OCI-LY7 (cell line): ENCODE data around the gene ACKR2. TPM values are rescaled to one million over a fixed set of nuclear protein-coding genes. Genes with fewer than 3 reads are reported as not detected.
"Not testable (repeated sequence)": the region's sequence is repeated elsewhere in the genome, so short reads cannot be mapped to it uniquely, and the experiment has no call there.

ENCODE experiments used
- BruUV-seq: library from RNA; stranded (reverse); fragments of 400-500 nt; replicated peaks from 2 replicates; lab custom pipeline; 2021; lab: Mats Ljungman, UMichigan
- CTCF ChIA-PET: fragments of 300-600 bp; sonication (Branson Sonifier 250); formaldehyde crosslinking; loops from one replicate; lab custom pipeline; 2022; ENCODE audit warnings: antibody characterized with exemption; ENCODE audit not compliant: unreplicated experiment; lab: Charles Lee
- POLR2A ChIA-PET: fragments of 300-600 bp; sonication (Branson Sonifier 250); formaldehyde crosslinking; loops from one replicate; lab custom pipeline; 2022; ENCODE audit warnings: antibody characterized with exemption; lab: Charles Lee
- DNase-seq: peaks from one replicate; pipeline ENCODE4 v3.0.0-alpha.2; 2015; ENCODE audit warnings: low spot score
- H2AFZ ChIP-seq: fragments of 200-600 bp; sonication (generic), shearing (Covaris generic); 2 replicates; pipeline ENCODE4 v1.6.1; 2014; ENCODE audit warnings: mild to moderate bottlenecking, antibody characterized with exemption, low read length, moderate library complexity
- H3K27ac ChIP-seq: fragments of 200-600 bp; sonication (generic); 2 replicates; pipeline ENCODE4 v1.5.1; 2014; ENCODE audit warnings: mixed run types, low read depth, mild to moderate bottlenecking, moderate library complexity, low read length, inconsistent platforms; ENCODE audit not compliant: poor library complexity, severe bottlenecking
- H3K36me3 ChIP-seq: fragments of 200-600 bp; sonication (generic); 2 replicates; pipeline ENCODE4 v1.6.1; 2014; ENCODE audit warnings: mild to moderate bottlenecking, antibody characterized with exemption, low read length, moderate library complexity, mixed read lengths; ENCODE audit not compliant: insufficient read depth
- H3K4me1 ChIP-seq: fragments of 200-600 bp; sonication (generic); 2 replicates; pipeline ENCODE4 v1.5.1; 2014; ENCODE audit warnings: mild to moderate bottlenecking, low read length; ENCODE audit not compliant: insufficient read depth, poor library complexity, severe bottlenecking
- H3K4me2 ChIP-seq: fragments of 200-600 bp; sonication (generic); 2 replicates; pipeline ENCODE4 v1.6.1; 2014; ENCODE audit warnings: mild to moderate bottlenecking, low read length
- H3K4me3 ChIP-seq: fragments of 200-600 bp; sonication (generic); 2 replicates; pipeline ENCODE4 v1.5.1; 2014; ENCODE audit warnings: mild to moderate bottlenecking, low read depth, low read length; ENCODE audit not compliant: poor library complexity, severe bottlenecking
- H3K79me2 ChIP-seq: fragments of 200-600 bp; sonication (generic); 2 replicates; pipeline ENCODE4 v1.6.1; 2016; ENCODE audit warnings: low read depth, mild to moderate bottlenecking, low read length, moderate library complexity, mixed read lengths; ENCODE audit not compliant: insufficient read depth
- H3K9me2 ChIP-seq: fragments of 200-600 bp; sonication (generic); 2 replicates; pipeline ENCODE4 v1.6.1; 2016; ENCODE audit warnings: mild to moderate bottlenecking, low read length, mixed read lengths; ENCODE audit not compliant: insufficient read depth
- H3K9me3 ChIP-seq: fragments of 200-600 bp; sonication (generic); 2 replicates; pipeline ENCODE4 v1.6.1; 2014; ENCODE audit warnings: mild to moderate bottlenecking, mixed run types, low read length, mixed read lengths
- H4K20me1 ChIP-seq: fragments of 200-600 bp; sonication (generic); 2 replicates; pipeline ENCODE4 v1.6.1; 2014; ENCODE audit warnings: mild to moderate bottlenecking, antibody characterized with exemption, low read length, moderate library complexity, mixed read lengths; ENCODE audit not compliant: insufficient read depth
- CTCF ChIP-seq: fragments of 200-600 bp; sonication (generic); conservative IDR thresholded peaks from 2 replicates; pipeline ENCODE4 v1.5.1; 2014; ENCODE audit warnings: mild to moderate bottlenecking, antibody characterized with exemption, low read length, moderate library complexity, mixed read lengths
- EZH2phosphoT487 ChIP-seq: fragments of 200-600 bp; sonication (generic); IDR thresholded peaks from 2 replicates; pipeline ENCODE4 v1.6.1; 2018; ENCODE audit warnings: low read depth, borderline replicate concordance, mild to moderate bottlenecking, mixed run types, antibody characterized with exemption, low read length, moderate library complexity, mixed read lengths
- intact Hi-C: fragments of 100-400 bp; cut with micrococcal nuclease; formaldehyde crosslinking; loops from one replicate; pipeline ENCODE4 v1.10.0; 2022; ENCODE audit not compliant: unreplicated experiment
- total RNA-seq, 2 experiments: library from RNA; depleted of rRNA in 1 of 2; stranded (reverse); fragments of >200 nt in 1 of 2; shearing (Covaris generic) in 1 of 2; gene quantifications; 2 replicates each; pipeline ENCODE4 v1.2.3, GENCODE V29; 2014 to 2022

ACKR2 gene
- total RNA-seq, 2 experiments from 2014 or later: 2.9 TPM; not detected in 1

GRCh38 chr3:42880601-42881451 is 71.6 kb downstream of the ACKR2 start:
- Histone ChIP-seq H3K4me3 (peak overlapping the region; percentile 68), H3K27ac (no peak overlapping the region), H3K9me3 (no peaks in the 10 kb centered on the region), H2AFZ (peak overlapping the region; percentile 90), H3K4me1 (peaks cover 11% of the 10 kb centered on the region), H3K79me2 (no peaks in the 10 kb centered on the region), H3K36me3 (no peaks in the 10 kb centered on the region), H4K20me1 (no peaks in the 10 kb centered on the region), H3K4me2 (peak overlapping the region; percentile 68), H3K9me2 (no peaks in the 10 kb centered on the region)
- ChIA-PET POLR2A (interaction anchor here (1.0 kb wide), 1 partner anchor 50 kb away, joined by 3 read pairs; no protein-coding TSS in a partner anchor), CTCF (interaction anchor here (0.9 to 1.3 kb wide), 2 partner anchors 49 to 101 kb away, joined by 5 to 10 read pairs; no protein-coding TSS in a partner anchor)
- intact Hi-C loops: loop anchor here (1.0 kb wide), 2 partner anchors 50 to 100 kb away; no protein-coding TSS in a partner anchor
- TF ChIP-seq EZH2phosphoT487: no peak
- peak; percentile 79 for TF ChIP-seq CTCF
- DNase-seq: peak; percentile 92
- no TSS peak for BruUV-seq

GRCh38 chr3:42883251-42883930 is 74.1 kb downstream of the ACKR2 start:
- H3K36me3 ChIP-seq, H3K9me3 ChIP-seq, H4K20me1 ChIP-seq, DNase-seq, H3K4me3 ChIP-seq, CTCF ChIA-PET, BruUV-seq, H3K27ac ChIP-seq, H2AFZ ChIP-seq, intact Hi-C loops, H3K9me2 ChIP-seq, H3K79me2 ChIP-seq, H3K4me2 ChIP-seq: not testable (repeated sequence)
- H3K4me1 ChIP-seq: peaks cover 11% of the 10 kb centered on the region
- POLR2A ChIA-PET: interaction anchor here (1.0 kb wide), 1 partner anchor 100 kb away, joined by 3 read pairs; no protein-coding TSS in a partner anchor

GRCh38 chr3:42884324-42884723 is 75.1 kb downstream of the ACKR2 start:
- H3K4me3 ChIP-seq: no peak overlapping the region
- TF ChIP-seq EZH2phosphoT487 (no peak), CTCF (no peak)
- POLR2A ChIA-PET: no interaction called here
- no peak overlapping the region for H3K27ac ChIP-seq
- no peak overlapping the region for H2AFZ ChIP-seq
- intact Hi-C loops: no loop called here
- H3K4me1 ChIP-seq: peaks cover 11% of the 10 kb centered on the region
- no peaks in the 10 kb centered on the region for H3K9me2 ChIP-seq
- H3K4me2 ChIP-seq: no peak overlapping the region
- DNase-seq: no peak
- H3K36me3 ChIP-seq: no peaks in the 10 kb centered on the region
- CTCF ChIA-PET: no interaction called here
- BruUV-seq: no TSS peak
- H3K9me3 ChIP-seq: no peaks in the 10 kb centered on the region
- H4K20me1 ChIP-seq: no peaks in the 10 kb centered on the region
- no peaks in the 10 kb centered on the region for H3K79me2 ChIP-seq
